Measurements from ENCODE around the gene APOC3. TPM values are rescaled to one million over a fixed set of nuclear protein-coding genes. Genes with fewer than 3 reads are reported as not detected.

APOC3 gene
- total and polyA plus RNA-seq, 4 donors, result 608 to 24,129 (median 9,307) TPM

- Histone ChIP-seq H3K9me3 (ENCODE audit: control insufficient read depth in 4 of 4, low read length in 3 of 4) (no peaks in the 10 kb centered on the region), H3K27ac (ENCODE audit: low read depth in 1 of 2, low read length in 2 of 2) (peak overlapping the region; percentile 76 to 86), H3K4me1 (ENCODE audit: control insufficient read depth in 4 of 4, insufficient read depth in 4 of 4, low read length in 3 of 4) (peaks cover 9 to 44% (median 27%) of the 10 kb centered on the region in 4 donors), H3K36me3 (ENCODE audit: control insufficient read depth in 4 of 4, insufficient read depth in 3 of 4, low read depth in 1 of 4, low read length in 3 of 4) (no peaks in the 10 kb centered on the region), H3K4me3 (ENCODE audit: low read depth in 1 of 3, low read length in 3 of 3) (peak overlapping the region in 1 of 3 donors; percentile 40), H3K9ac (ENCODE audit: low read depth in 1 of 2, low read length in 2 of 2) (peak overlapping the region in 1 of 2 donors; percentile 34), H3K27me3 (ENCODE audit: control insufficient read depth in 4 of 4, insufficient read depth in 4 of 4, low read length in 3 of 4) (no peaks in the 10 kb centered on the region)
- DNase-seq (ENCODE audit: low spot score), result no peak
- no peak for TF ChIP-seq HNF4G (IDR thresholded peaks at IDR 0.05)
- no peak for TF ChIP-seq SP1 (IDR thresholded peaks at IDR 0.05)
- TF ChIP-seq TAF1 (conservative IDR thresholded peaks at IDR 0.05), result no peak
- TF ChIP-seq GABPA (IDR thresholded peaks at IDR 0.05 in 1 of 2, conservative IDR thresholded peaks at IDR 0.05 in 1 of 2), result no peak
- TF ChIP-seq ATF3 (IDR thresholded peaks at IDR 0.05), result no peak
- TF ChIP-seq EGR1 (IDR thresholded peaks at IDR 0.05; ENCODE audit: low read depth in 2 of 2), result no peak
- TF ChIP-seq CTCF (IDR thresholded peaks at IDR 0.05; ENCODE audit: low read depth, low read length, missing input control), result no peak
- no peak for TF ChIP-seq RAD21 (IDR thresholded peaks at IDR 0.05)
- no peak for TF ChIP-seq FOXA2 (IDR thresholded peaks at IDR 0.05)
- TF ChIP-seq YY1 (IDR thresholded peaks at IDR 0.05), result no peak
- no peak for TF ChIP-seq FOXA1 (IDR thresholded peaks at IDR 0.05)
- no peak for TF ChIP-seq REST (IDR thresholded peaks at IDR 0.05)
- 38% methylated on average over 6 of the region's 6 CpGs for WGBS
Observed at GRCh38 chr11:116814502-116814901, 15.2 kb upstream of the APOC3 start.

DNA sequence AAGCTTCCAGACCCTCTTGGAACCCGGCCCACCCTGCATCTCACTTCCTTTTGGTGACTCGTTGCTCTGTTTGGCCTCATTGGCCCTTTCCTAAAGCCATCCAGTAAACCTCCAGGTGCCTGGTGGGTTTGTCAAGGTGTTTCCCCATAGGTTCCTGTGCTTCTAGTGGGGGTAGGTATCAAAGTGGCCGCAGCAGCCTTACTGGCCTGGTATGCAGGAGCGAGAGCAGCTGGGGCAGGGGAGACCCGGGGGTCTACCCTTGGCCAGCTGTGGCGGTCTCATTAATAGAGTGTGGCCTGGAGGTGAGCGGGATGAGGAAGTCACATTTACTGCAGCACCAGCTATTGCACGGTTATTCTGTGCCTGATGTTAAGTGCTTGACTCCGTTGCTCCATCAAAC is 10.7 kb upstream of the APOC3 start:
- WGBS, result 94% methylated on average over 9 of the region's 9 CpGs
- Histone ChIP-seq H3K9me3 (ENCODE audit: control insufficient read depth in 4 of 4, low read length in 3 of 4) (no peaks in the 10 kb centered on the region), H3K9ac (ENCODE audit: low read depth in 1 of 2, low read length in 2 of 2) (no peak overlapping the region), H3K4me1 (ENCODE audit: control insufficient read depth in 4 of 4, insufficient read depth in 4 of 4, low read length in 3 of 4) (peaks cover 0 to 27% (median 15%) of the 10 kb centered on the region in 4 donors), H3K27ac (ENCODE audit: low read depth in 1 of 2, low read length in 2 of 2) (no peak overlapping the region), H3K36me3 (ENCODE audit: control insufficient read depth in 4 of 4, insufficient read depth in 3 of 4, low read depth in 1 of 4, low read length in 3 of 4) (no peaks in the 10 kb centered on the region), H3K4me3 (ENCODE audit: low read depth in 1 of 3, low read length in 3 of 3) (no peak overlapping the region), H3K27me3 (ENCODE audit: control insufficient read depth in 4 of 4, insufficient read depth in 4 of 4, low read length in 3 of 4) (no peaks in the 10 kb centered on the region)
- no peak for DNase-seq (ENCODE audit: low spot score)
- TF ChIP-seq TAF1 (conservative IDR thresholded peaks at IDR 0.05) (no peak), CTCF (IDR thresholded peaks at IDR 0.05; ENCODE audit: low read depth, low read length, missing input control) (no peak), YY1 (IDR thresholded peaks at IDR 0.05) (no peak), NR2F2 (IDR thresholded peaks at IDR 0.05) (no peak), SP1 (IDR thresholded peaks at IDR 0.05) (no peak), GABPA (IDR thresholded peaks at IDR 0.05 in 1 of 2, conservative IDR thresholded peaks at IDR 0.05 in 1 of 2) (no peak), REST (IDR thresholded peaks at IDR 0.05) (no peak), FOXA2 (IDR thresholded peaks at IDR 0.05) (no peak), RAD21 (IDR thresholded peaks at IDR 0.05) (no peak), EGR1 (IDR thresholded peaks at IDR 0.05; ENCODE audit: low read depth in 2 of 2) (no peak), FOXA1 (IDR thresholded peaks at IDR 0.05) (no peak), JUND (IDR thresholded peaks at IDR 0.05) (no peak), HNF4G (IDR thresholded peaks at IDR 0.05) (no peak), RXRA (IDR thresholded peaks at IDR 0.05) (no peak), HNF4A (conservative IDR thresholded peaks at IDR 0.05) (no peak)
- TF ChIP-seq, protein P1, sequence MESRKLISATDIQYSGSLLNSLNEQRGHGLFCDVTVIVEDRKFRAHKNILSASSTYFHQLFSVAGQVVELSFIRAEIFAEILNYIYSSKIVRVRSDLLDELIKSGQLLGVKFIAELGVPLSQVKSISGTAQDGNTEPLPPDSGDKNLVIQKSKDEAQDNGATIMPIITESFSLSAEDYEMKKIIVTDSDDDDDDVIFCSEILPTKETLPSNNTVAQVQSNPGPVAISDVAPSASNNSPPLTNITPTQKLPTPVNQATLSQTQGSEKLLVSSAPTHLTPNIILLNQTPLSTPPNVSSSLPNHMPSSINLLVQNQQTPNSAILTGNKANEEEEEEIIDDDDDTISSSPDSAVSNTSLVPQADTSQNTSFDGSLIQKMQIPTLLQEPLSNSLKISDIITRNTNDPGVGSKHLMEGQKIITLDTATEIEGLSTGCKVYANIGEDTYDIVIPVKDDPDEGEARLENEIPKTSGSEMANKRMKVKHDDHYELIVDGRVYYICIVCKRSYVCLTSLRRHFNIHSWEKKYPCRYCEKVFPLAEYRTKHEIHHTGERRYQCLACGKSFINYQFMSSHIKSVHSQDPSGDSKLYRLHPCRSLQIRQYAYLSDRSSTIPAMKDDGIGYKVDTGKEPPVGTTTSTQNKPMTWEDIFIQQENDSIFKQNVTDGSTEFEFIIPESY (IDR thresholded peaks at IDR 0.05), result no peak
- TF ChIP-seq, protein P2, sequence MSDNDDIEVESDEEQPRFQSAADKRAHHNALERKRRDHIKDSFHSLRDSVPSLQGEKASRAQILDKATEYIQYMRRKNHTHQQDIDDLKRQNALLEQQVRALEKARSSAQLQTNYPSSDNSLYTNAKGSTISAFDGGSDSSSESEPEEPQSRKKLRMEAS (IDR thresholded peaks at IDR 0.05), result no peak

All from liver (tissue), 9 donors.